ENCODE measurements around the gene ADAMTS4.
A peak's percentile ranks its signal among the peaks of the same experiment; 100 is the strongest.

Gene ADAMTS4

DNA sequence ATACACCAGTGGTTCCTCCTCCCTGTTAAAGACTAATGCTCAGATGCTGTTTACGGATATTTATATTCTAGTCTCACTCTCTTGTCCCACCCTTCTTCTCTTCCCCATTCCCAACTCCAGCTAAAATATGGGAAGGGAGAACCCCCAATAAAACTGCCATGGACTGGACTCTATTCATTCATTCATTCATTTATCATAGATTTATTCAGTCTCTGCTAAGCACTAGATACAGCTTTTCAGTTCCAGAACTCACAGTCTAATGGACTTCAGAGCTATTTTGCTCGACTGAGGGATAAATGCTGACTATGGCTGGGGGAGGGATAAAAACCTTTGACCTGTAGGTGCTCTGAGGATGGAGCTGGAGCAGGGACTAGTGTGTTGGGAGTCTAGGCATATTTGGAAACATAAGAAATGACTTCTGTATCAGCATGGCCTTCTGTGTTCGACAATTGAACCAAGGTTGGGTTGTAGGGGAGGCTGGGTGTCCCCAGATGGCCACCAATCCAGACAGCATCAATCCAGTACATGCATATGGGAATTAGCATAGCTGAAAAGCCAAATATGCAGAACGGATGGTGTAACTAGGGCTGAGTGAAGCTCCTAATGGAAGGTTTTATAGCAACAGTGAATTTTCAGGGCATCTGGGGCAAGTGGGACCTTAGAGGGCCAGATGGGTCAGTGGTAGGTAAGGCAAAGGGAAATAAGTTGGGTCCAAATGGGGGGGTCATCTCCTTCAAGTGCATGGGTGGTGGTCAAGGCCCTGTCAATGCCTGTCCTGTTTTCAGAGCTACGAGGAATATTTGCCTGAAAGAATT lies 20.4 kb upstream of the ADAMTS4 start:
- no peak for DNase-seq

DNA sequence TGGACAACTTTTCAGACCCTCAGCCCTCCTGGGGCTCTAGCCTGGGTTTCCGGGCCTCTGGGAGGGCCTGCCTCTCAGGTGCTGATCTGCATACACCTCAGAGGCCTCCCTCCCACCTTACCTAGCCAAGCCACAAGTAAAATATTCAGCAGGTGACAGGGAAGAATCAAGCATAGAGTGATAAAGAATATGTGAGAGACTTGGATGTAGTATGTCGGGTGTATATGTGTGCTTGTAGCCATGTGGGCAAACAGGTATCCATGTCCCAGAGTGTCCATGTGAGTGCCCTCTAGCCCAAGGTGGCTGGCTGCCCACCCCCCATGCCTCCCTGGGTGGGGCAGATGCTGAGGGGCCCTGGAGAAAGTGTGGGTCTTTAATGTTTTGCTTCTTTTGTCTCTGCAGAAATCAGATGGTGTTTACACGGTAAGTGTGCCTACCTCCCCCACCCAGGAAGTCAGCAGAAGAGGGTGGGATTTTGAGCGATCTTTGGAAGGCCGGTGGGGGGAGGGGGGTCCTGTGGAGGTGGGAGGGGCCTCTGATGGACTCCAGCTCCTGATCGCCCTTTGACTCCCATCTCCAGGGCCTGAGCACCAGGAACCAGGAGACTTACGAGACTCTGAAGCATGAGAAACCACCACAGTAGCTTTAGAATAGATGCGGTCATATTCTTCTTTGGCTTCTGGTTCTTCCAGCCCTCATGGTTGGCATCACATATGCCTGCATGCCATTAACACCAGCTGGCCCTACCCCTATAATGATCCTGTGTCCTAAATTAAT lies 19.6 kb upstream of the ADAMTS4 start:
- no peak for DNase-seq

DNA sequence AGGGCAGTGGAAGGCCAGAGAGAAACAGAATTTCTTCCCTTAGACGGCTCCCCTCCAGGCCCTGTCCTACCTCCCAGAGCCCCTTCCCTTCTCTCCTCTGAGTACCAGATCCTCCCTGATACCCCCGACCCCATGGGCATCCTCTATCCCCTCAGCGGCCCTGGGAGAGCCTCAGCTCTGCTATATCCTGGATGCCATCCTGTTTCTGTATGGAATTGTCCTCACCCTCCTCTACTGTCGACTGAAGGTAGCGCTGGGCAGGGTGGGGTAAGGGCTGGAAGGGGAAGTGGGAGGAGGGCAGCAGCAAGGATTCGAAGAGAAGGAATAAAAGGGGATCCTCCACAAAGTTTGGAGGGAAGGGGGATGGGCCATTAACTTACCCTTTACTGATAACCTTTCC lies 19.0 kb upstream of the ADAMTS4 start:
- DNase-seq, result no peak

DNA sequence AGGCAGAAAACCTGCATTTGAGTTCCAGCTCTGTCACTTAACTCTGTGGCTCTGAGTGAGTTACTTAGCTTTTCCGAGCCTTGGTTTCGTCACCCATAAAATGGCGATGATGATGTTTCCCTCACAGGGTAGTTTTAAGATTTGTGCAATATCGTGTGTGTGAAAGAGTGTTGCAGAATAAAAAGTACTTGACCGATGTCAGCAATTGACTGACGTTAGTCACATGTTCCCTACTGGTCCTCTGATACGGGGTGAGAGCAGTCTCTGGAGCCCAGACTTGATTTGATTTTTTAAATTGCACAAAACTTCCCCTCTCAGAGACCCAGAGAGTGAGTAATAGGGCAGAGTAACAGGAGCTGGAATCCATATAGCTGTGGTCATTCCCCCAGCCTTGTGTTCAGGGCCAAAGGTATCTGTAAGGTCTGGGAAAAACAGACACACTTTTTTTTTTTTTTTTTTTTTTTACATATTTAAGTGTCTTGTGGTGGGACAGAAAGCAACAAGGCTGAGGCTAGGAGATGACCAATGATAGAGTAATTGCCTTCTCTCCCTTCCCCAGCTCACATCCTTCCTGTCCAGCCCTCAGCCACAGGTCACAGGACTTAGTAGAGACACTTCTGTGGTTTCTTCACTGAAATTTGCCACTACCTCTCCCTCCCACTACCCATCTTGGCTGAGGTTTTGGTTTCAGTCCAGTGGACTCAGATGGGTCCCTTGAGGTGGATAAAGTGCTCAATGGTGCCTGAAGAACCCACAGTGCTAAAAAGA lies 18.3 kb upstream of the ADAMTS4 start:
- no peak for DNase-seq

DNA sequence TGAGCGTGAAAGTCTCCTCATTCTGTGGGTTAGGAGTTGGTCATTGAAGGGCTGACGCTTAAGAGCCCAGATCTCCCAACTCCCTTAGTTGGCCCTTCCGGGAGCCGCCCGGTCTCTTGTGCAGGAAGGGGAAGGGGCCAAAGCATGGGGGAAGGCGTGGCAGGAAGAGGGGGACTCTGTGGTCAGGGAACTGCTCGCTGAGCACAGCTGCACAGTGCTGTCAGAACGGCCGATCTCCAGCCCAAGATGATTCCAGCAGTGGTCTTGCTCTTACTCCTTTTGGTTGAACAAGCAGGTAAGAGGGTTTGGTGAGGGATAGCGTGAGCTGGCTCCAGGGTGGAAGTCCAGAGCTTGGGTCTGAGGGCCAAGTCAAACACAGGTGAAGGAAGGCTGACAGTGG lies 16.2 kb upstream of the ADAMTS4 start, which contains the start of gene FCER1G:
TSS of gene FCER1G (plus strand) at position 220 of the 400 bp plus-strand sequence. CDS start at position 247, 27 bp downstream.
- no peak for DNase-seq

DNA sequence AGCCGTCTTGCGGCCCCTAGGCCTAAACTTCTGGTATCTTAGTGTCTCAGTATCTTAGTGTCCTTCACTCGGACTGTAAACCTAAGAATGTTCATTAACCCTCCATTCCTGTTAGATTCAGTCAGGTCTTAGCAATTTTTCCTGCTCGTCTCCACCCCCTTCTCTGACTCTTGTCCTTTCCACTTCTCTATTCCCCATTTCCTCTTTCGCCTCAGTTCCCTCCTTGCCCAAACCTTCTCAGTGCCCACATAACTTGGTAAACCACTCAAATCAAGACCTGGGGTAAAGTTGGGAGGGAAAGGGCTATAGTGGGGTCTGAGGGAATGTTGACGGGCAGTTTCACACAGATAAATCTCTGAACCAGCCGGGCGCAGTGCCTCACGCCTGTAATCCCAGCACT lies 15.5 kb upstream of the ADAMTS4 start:
- no peak for DNase-seq

DNA sequence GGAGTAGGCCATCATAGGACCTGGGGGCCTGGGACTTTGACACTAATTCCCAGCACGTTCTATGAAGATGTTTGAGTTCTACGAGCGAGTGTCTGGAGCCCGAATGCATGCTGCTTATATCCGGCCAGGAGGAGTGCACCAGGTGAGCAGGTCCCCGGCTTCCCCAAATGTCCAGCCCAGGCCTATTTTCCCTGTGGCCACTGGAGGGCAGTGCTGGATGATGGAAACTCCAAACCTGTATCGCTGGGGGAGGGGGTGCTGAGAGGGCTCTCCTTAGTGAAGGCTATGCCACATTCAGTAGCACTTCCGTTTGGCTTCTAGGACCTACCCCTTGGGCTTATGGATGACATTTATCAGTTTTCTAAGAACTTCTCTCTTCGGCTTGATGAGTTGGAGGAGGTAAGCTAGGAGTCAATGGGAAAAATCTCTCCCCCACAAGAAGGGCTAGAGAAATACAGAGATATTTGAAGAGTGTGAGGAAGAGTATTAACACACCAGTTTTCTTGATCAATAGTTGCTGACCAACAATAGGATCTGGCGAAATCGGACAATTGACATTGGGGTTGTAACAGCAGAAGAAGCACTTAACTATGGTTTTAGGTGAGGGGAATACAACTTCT lies 11.0 kb upstream of the ADAMTS4 start:
- DNase-seq, result peak; percentile 70

DNA sequence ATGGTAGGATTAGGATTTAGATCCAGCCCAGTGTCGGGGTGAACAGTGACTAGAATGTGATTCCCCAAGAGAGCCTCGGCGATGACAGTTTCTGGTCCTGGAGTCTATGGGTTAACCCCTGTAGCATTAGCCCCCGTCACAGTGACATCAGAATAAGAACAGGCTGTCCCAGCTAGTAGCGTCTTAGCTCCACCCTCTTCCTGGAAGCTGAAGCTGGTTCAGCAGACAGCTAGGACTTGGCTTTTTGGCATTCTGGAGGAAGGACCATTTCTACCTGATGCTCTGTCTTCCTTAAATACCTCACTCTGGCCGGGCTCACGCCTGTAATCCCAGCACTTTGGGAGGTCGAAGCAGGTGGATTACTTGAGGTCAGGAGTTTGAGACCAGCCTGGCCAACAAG lies 8.3 kb upstream of the ADAMTS4 start:
- DNase-seq, result no peak

DNA sequence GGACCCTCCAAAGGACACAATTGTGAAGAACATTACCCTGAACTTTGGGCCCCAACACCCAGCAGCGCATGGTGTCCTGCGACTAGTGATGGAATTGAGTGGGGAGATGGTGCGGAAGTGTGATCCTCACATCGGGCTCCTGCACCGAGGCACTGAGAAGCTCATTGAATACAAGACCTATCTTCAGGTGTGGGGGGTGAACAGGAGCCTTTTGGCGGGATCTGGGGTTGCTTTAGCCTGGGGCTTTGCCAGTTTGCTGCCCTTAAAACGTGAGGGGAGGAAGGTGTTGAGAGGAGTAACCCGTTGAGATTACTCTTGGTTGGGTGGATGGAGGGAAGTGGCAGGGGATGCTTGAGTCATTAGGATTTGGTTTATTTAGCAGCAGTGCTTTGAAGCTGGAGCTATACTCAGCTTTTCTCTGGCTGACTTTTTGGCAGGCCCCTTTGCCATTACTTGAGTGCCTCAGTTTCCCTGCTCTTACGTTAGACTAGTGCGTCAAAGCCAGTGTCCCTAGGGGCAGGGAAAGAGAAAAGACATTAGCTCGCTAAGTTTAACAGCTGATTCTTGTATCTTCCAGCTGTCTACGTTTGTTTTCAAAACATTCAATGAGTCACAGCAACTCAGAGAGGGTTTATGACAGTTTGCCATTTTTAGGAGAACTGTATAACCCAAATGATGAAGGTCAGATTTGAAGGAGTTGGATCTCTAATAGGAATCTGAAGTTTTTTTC lies 7.7 kb upstream of the ADAMTS4 start:
- DNase-seq, result no peak

DNA sequence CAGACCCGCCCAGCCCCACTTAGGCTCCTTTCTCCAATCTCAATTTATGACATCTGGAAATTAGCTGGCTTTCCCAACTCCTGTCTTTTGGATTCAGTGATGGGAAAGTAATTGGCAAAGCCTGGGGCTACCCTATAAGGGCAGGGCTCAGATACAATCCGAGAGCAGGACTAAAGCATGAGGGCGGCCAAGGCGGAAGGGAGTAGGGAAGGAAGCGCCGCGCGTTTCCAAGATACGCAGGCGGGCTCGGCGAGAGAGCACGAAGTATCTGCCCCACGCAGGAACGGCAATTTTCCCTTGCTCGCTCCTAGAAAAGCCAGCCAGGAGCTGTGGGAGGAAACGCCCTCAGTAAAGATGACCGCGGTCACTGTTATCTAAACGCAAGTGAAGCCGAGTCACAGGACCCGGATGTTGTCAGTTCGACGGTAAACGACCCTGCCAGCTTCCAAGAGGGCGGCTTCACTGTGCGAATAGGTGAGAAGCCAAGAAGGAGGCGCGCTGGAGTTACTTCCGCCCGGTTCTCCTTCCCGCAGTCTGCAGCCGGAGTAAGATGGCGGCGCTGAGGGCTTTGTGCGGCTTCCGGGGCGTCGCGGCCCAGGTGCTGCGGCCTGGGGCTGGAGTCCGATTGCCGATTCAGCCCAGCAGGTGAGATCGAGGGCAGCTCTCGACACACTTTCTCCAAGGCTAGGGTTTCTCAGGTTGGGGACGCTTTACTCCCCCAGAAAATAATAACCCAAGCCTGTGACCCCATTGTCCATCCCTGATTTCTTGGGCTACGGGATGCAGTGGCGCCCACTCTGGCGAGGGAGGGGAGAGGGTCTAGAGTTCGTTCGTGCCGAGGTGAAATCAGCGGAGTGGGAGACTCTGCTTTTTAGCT lies 3.2 kb upstream of the ADAMTS4 start, which contains the start of gene NDUFS2:
TSS of gene NDUFS2 (plus strand) at position 532 of the 877 bp plus-strand sequence. CDS start at position 551, 19 bp downstream.
- DNase-seq, result peak; percentile 95

DNA sequence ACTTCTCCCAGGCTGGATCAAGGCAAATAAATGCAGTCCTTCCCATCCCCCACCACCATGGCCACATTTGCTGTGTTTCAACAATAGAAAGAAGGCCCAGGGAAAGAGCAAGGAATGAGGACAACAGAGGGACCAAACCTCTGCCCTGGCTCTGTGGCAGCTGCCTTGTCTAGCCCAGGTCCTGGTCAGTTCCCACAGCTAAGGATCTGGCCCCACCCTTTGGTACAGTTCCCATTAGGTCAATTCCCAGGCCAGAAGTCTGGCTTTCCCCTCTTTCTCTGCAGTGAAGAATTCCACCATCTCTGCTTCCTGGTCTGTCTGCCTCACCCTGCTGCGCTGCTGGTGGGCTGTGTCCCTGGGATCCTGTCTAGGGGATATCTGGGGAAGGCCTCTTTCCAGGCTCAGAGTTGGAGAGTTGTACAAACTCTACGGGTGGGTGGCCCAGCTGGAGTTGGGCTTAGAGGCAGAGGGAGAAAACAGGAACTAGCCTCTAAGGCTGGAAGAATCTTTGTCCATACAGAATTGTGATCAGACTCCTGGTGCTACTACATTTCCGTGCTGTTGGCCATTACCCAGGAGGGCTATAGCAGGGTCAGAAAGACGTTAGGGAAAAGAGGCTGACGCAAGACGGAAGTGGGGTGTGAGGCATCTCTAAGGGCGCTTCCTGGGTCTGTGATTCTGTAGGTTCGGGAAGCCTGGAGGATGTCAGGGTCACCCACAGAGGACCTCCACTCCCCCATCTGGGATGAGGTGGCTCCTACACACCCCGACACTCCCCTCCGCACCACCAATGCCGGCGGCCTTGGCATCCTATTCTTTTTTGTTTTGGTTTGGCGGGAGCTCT lies 2.4 kb upstream of the ADAMTS4 start:
- DNase-seq, result no peak

DNA sequence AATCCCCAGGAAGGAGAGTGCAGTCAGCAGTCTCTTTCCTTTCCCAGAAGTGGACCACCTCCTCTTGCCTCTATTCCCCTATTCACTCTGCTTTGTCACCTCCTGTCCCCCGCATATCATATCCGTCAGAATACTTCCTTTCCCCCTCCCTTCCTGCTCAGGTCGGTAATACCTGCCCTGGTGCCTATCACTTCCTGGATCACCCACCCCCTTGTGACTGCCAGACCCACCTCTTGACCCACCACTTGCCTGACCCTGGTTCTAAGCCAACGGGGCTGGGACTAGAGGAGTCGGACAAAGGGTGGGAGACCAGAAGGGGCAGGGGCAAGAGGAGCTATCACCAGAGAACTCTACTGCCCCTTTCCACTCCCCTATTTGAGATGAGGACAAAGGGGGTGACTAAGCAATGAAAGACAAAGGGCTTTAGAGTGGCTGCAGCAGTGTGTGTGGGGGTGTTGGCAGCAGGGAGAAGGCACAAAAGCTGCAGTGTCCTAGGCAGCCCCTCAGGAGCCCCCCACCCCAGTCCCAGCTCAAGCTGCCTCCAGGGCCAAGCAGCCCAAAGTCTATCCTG lies 1.7 kb upstream of the ADAMTS4 start:
- no peak for DNase-seq

DNA sequence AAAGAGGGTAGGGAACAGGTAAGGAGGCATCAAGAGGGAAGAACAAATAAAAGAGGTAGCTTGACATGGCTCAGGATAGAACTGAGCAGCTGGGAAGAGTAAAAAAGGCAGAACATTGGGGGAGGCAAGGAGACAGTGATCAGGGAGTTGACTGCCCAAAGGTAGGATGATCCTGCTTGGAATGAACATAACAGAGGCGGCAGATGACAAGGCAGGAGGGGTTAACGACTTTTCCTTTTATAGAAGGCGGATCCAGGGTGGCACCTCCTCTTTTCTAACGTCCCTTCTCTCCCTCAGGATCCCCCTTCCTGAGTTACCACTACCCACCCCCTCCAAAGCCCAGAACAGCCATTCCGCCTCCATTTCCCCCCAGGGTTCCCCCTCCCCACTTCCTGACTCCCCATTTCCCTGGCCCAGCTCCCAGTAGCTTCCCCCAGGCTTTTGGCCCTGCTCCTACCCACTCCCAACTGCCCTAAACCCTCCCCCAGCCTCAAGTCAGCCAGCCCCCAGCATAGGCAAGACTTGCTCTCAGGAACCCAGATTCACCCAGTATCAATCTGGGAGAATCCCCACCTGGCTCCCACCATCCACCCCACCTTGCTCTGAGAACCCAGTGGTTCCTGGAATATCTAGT lies 769 bp upstream of the ADAMTS4 start:
- DNase-seq, result no peak

DNA sequence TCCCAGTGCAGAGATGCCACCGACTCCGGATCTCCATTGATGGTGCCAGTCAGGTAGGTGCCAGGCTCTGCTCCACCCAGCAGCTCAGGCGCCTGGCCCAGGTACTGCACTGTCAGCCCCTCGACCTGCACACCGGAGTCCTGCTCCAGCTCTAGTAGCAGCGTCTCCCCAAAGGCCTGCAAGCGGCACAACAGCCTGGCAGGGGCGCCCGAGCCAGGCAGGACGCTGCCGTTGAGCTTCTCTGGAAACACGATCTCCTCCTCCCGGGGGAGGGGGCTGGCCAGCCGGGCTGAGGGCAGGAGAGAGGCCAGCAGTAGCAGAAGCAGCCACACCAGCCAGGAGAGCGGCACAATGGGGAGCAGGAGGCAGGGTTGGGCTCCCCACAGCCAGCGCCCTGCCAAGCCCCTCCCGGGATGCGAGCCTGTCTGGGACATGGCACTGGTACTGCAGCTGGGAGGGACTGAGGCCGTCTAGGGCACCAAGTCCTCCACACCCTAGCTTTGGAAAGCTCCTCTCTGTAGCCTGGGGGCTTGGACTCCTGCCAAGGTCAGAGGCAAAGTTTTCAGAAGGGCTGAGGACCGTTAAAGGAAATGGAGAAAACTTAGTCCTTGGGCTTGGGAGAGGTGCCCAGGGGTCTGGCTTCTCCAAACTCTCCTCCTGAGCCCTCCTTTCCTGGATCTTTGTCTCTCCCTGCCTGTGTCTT lies 509 bp downstream of the ADAMTS4 start:
- no peak for DNase-seq

DNA sequence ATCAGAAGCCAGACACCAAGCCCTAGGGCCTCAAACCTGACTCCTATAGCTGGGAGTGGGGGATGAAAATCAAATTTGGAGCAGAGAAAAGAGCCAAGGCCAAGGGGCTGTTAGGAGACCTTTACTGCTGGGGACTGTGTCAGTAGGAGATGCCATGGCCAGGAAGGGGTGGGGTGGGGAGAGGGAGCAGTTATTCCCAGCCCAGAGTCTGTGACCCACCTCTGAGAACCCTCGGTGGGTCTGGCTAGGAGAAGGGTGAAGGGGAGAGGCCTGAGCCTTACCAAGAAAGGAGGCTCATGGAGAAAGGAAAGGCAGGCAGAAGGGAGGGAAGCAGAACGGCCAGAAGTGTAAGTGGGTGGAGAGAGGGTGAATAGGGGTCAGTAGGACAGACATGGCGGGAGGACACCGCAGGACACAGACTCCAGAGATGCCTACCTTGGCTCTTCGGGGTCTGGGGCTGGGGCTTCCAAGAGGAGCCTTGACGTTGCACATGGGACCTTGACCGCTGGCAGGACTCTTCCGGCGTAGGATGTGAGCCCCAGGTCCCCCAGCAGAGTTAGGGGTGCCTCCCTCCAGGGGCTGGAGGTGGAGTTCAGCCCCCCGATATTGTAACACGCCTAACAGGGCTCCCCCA lies 1.2 kb downstream of the ADAMTS4 start:
- DNase-seq, result no peak

DNA sequence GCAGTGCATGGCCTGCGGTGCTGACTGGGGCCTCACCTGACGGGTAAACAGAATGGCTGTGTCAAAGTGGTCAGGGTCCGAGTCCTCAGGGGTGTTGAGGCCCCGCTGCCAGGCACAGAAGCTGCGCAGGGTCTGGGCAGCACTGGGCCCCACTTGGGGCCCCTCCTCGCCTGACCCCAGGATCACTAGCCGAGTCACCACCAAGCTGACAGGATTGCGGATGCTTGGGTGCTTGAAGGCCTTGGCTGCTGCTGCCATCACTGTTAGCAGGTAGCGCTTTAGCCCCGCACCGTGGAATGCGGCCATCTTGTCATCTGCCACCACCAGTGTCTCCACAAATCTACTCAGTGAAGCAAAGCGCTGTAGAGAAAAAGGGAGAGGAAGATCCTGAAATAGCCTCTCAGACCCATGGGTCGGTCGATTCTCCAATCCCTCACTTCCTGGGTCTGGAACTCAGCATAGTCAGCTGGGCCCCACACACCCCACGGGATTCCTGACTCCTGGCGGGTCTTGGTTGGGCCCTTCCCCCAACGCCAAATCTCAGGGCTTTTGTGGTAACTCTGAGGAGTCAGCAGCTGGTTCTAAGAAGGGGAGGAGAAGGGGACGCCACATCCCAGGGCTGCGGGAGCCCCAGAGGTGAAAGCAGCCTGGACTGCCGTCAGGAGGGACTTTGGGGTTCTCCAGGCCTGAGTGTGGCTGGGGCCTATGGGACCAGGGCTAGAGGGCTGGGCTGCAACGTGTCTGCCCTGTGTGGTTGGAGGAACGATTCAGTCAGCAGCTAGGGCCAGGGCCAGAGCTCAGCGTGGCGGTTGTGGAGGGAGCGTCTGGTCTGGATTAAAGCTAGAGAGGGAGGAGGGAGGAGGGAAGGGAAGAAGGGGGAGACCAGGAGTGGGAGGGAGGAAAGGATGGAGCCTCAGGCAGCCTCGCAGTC lies 2.1 kb downstream of the ADAMTS4 start:
- no peak for DNase-seq

DNA sequence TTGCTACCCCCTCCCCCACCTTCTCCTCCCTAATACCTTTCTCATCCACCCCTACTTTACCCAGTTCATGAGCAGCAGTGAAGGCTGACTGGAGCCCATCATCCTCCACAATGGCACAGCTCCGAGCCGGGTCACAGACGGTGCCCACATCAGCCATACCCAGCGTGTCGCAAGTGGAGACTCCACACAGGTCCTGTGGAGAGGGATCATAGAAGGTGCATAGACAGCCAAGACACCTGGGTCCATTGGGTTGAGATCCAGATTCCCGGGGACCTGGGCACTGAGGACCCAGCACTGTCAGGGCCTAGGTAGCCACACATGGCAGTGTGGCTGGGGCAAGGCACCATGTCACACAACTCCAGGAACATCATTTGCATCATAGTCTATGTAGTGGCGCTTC lies 2.7 kb downstream of the ADAMTS4 start:
- no peak for DNase-seq
